ENCODE results near the gene THTPA. TPM values are rescaled to one million over a fixed set of nuclear protein-coding genes. Genes with fewer than 3 reads are reported as not detected.

The THTPA gene
- total and polyA plus RNA-seq, 2 of the 13 experiments (the other 11 are each of a cell fraction or from before 2014, with no cell fraction given): 7.4 to 8.7 TPM

GRCh38 chr14:23583761-23584526 is 27.9 kb downstream of the THTPA start (continued):
- TF ChIP-seq ZGPAT (CRISPR knock-in tag; IDR thresholded peaks at IDR 0.05) (peak; percentile 93), BRF2 (CRISPR knock-in tag; IDR thresholded peaks at IDR 0.05) (peak; percentile 99), ZNF484 (CRISPR knock-in tag; IDR thresholded peaks at IDR 0.05; ENCODE audit: borderline replicate concordance, low read depth) (peak; percentile 56; the same call in 1 of the 2 replicates), KLF15 (CRISPR knock-in tag; IDR thresholded peaks at IDR 0.05; ENCODE audit: borderline replicate concordance) (peak; percentile 87), TFE3 (CRISPR knock-in tag; IDR thresholded peaks at IDR 0.05) (peak; percentile 63), RCOR2 (CRISPR knock-in tag; IDR thresholded peaks at IDR 0.05) (peak; percentile 82), ATF4 (CRISPR knock-in tag; IDR thresholded peaks at IDR 0.05) (peak; percentile 67 to 74), ZNF678 (CRISPR knock-in tag; IDR thresholded peaks at IDR 0.05) (0 out of 2 replicates have a peak, but pooled peaks have one; percentile 88), NONO (IDR thresholded peaks at IDR 0.05) (peak; percentile 56; the same call in 1 of the 2 replicates), NONO (CRISPR knock-in tag; conservative IDR thresholded peaks at IDR 0.05) (peak; percentile 95), MLX (CRISPR knock-in tag; IDR thresholded peaks at IDR 0.05) (peak; percentile 77; the same call in 1 of the 2 replicates), DRAP1 (CRISPR knock-in tag; IDR thresholded peaks at IDR 0.05) (peak; percentile 82), HOMEZ (CRISPR knock-in tag; IDR thresholded peaks at IDR 0.05; ENCODE audit: low read depth) (peak; percentile 88), NFKB2 (CRISPR knock-in tag; IDR thresholded peaks at IDR 0.05; ENCODE audit: borderline replicate concordance) (peak; percentile 81), TERF1 (CRISPR knock-in tag; IDR thresholded peaks at IDR 0.05) (peak; percentile 91; the same call in 1 of the 2 replicates), STAT5B (CRISPR knock-in tag; IDR thresholded peaks at IDR 0.05) (peak; percentile 98), PRMT3 (CRISPR knock-in tag; IDR thresholded peaks at IDR 0.05; ENCODE audit: borderline replicate concordance, low read depth) (peak; percentile 80), XRCC5 (optimal IDR thresholded peaks at IDR 0.05; ENCODE audit: low read length) (peak; percentile 17), ZNF891 (CRISPR knock-in tag; IDR thresholded peaks at IDR 0.05) (peak; percentile 82; the same call in 1 of the 2 replicates)

All from HepG2 (cell line).